Endothelial cell of umbilical vein (primary cell): ENCODE measurements around the gene TXNRD1. TPM values are rescaled to one million over a fixed set of nuclear protein-coding genes. Genes with fewer than 3 reads are reported as not detected.
"Not testable (repeated sequence)": the region's sequence is repeated elsewhere in the genome, so short reads cannot be mapped to it uniquely, and the experiment has no call there.

Experiments used
- BruUV-seq: library from RNA; stranded (reverse); fragments of 400-500 nt; replicated peaks from 2 replicates; lab custom pipeline; 2021; lab: Mats Ljungman, UMichigan
- CTCF ChIA-PET: fragments of 300-600, 350-600 bp; sonication (Branson Sonifier 250); formaldehyde crosslinking; loops from one replicate; lab custom pipeline; 2021; ENCODE audit warnings: antibody characterized with exemption, inconsistent platforms; lab: Charles Lee
- POLR2A ChIA-PET: fragments of 300-600, 350-600 bp; sonication (Branson Sonifier 250); formaldehyde crosslinking; loops from one replicate; lab custom pipeline; 2021; ENCODE audit warnings: antibody characterized with exemption, inconsistent platforms; lab: Charles Lee
- DNase-seq: peaks from one replicate; pipeline ENCODE4 v3.0.0-alpha.2; 2011; ENCODE audit warnings: low read depth, low spot score
- FAIRE-seq: peaks from 2 replicates; lab custom pipeline; 2011; peaks lifted over from hg19 to GRCh38; lab: Jason Lieb, UNC
- H2AFZ ChIP-seq: 2 replicates; pipeline ENCODE4 v1.6.0; 2012; ENCODE audit warnings: low read depth, low read length, control low read depth, inconsistent platforms
- H3K27ac ChIP-seq: 2 replicates; pipeline ENCODE4 v1.5.1; 2011; ENCODE audit warnings: low read depth, mild to moderate bottlenecking, control low read depth, low read length, moderate library complexity; ENCODE audit not compliant: insufficient read depth
- H3K27me3 ChIP-seq, 2 experiments: 2 replicates each; pipeline versions ENCODE4 v1.6.0 to v1.6.1; 2011; ENCODE audit warnings: low read length in 2 of 2, mixed read lengths in 1 of 2; ENCODE audit not compliant: control insufficient read depth in 2 of 2, insufficient read depth in 2 of 2
- H3K36me3 ChIP-seq, 2 experiments: 2 replicates in 1 of 2; 3 replicates in 1 of 2; pipeline ENCODE4 v1.5.1; 2011; ENCODE audit warnings: low read length in 2 of 2, mild to moderate bottlenecking in 1 of 2, moderate library complexity in 1 of 2; ENCODE audit not compliant: control insufficient read depth in 2 of 2, insufficient read depth in 2 of 2; ENCODE audit errors: extremely low read depth in 1 of 2
- H3K4me1 ChIP-seq: 3 replicates; pipeline ENCODE4 v1.5.1; 2011; ENCODE audit warnings: mild to moderate bottlenecking, low read length; ENCODE audit not compliant: control insufficient read depth, insufficient read depth; ENCODE audit errors: extremely low read depth
- H3K4me2 ChIP-seq: 2 replicates; pipeline ENCODE4 v1.6.1; 2011; ENCODE audit warnings: low read length, control low read depth, mixed read lengths; ENCODE audit not compliant: insufficient read depth
- H3K4me3 ChIP-seq, 3 experiments: fragments of 200-600 bp in 1 of 3; sonication (generic), shearing (Covaris generic) in 1 of 3; replicated peaks in 1 of 3; 2 replicates each; pipeline ENCODE4 v1.5.1; 2011 to 2016; ENCODE audit warnings: control low read depth in 3 of 3, low read length in 3 of 3, mild to moderate bottlenecking in 2 of 3, inconsistent platforms in 1 of 3, low read depth in 1 of 3, moderate library complexity in 1 of 3; ENCODE audit not compliant: insufficient read depth in 1 of 3
- H3K79me2 ChIP-seq: 2 replicates; pipeline ENCODE4 v1.6.0; 2012; ENCODE audit warnings: low read length, inconsistent platforms; ENCODE audit not compliant: control insufficient read depth, insufficient read depth
- H3K9ac ChIP-seq: replicated peaks from 2 replicates; pipeline ENCODE3; 2011; ENCODE audit warnings: low read length, control low read depth; ENCODE audit not compliant: insufficient read depth; ENCODE audit errors: extremely low read depth
- H3K9me1 ChIP-seq: replicated peaks from 3 replicates; pipeline ENCODE4 v1.6.0; 2011; ENCODE audit warnings: mild to moderate bottlenecking, low read length; ENCODE audit not compliant: control insufficient read depth, insufficient read depth; ENCODE audit errors: extremely low read depth
- H3K9me3 ChIP-seq: replicated peaks from 2 replicates; pipeline ENCODE4 v1.5.1; 2012; ENCODE audit warnings: low read length, inconsistent platforms; ENCODE audit not compliant: control insufficient read depth, insufficient read depth
- H4K20me1 ChIP-seq: replicated peaks from 2 replicates; pipeline ENCODE3; 2011; ENCODE audit warnings: mild to moderate bottlenecking, low read length; ENCODE audit not compliant: control insufficient read depth, insufficient read depth; ENCODE audit errors: extremely low read depth
- dilution Hi-C: fragments of 300-500 bp; cut with MboI; formaldehyde crosslinking; loops from one replicate; pipeline ENCODE4 v1.15.0; 2019; ENCODE audit warnings: low sequenced_read_pairs; ENCODE audit not compliant: extremely low pct_ligation_motif_present
- intact Hi-C: fragments of 100-400 bp; cut with micrococcal nuclease; formaldehyde crosslinking; loops from one replicate; pipeline ENCODE4 v1.10.0; 2022
- polyA plus RNA-seq, 4 experiments: library from polyadenylated mRNA; depleted of rRNA in 3 of 4; stranded (reverse) in 3 of 4; unstranded in 1 of 4; fragments of >200 nt; gene quantifications; 2 replicates each; pipeline versions ENCODE4 v1.2.1 to v1.2.3, GENCODE V29; 2011 to 2012; ENCODE audit warnings: missing spikeins in 1 of 4
- total RNA-seq: library from RNA; stranded (reverse); gene quantifications from 2 replicates; pipeline ENCODE4 v1.2.3, GENCODE V29; 2021

Gene TXNRD1
- total and polyA plus RNA-seq, 2 donors (not counting 3 experiments of a cell fraction or from before 2014, with no cell fraction given) = 309 to 566 TPM

- H3K4me2 ChIP-seq, H3K27me3 ChIP-seq, dilution Hi-C loops, H3K36me3 ChIP-seq, H4K20me1 ChIP-seq, H3K79me2 ChIP-seq, H3K9ac ChIP-seq, FAIRE-seq, POLR2A ChIA-PET, CTCF ChIA-PET, H3K4me1 ChIP-seq, H3K4me3 ChIP-seq, H3K27ac ChIP-seq, H3K9me1 ChIP-seq, DNase-seq, intact Hi-C loops, H2AFZ ChIP-seq, BruUV-seq, H3K9me3 ChIP-seq: not testable (repeated sequence)
Measured at GRCh38 chr12:104394086-104394485, 178.5 kb downstream of the TXNRD1 start.

Other genes with a start within 250 kb of the TXNRD1 start
- 35.1 and 36.8 TPM in 2 replicates for gene TDG, start 249.9 kb upstream of the TXNRD1 start, total RNA-seq
- 13.8 and 17.6 TPM in 2 replicates for gene TDG, start 249.9 kb upstream of the TXNRD1 start, polyA plus RNA-seq
- gene GLT8D2, start 165.6 kb upstream of the TXNRD1 start, total RNA-seq = 1.5 and 1.7 TPM in 2 replicates
- 2.4 and 2.6 TPM in 2 replicates for gene GLT8D2, start 165.6 kb upstream of the TXNRD1 start, polyA plus RNA-seq
- 13.4 and 15.6 TPM in 2 replicates for gene HCFC2, start 151.2 kb upstream of the TXNRD1 start, total RNA-seq
- gene HCFC2, start 151.2 kb upstream of the TXNRD1 start, polyA plus RNA-seq = 5.4 and 6.0 TPM in 2 replicates
- gene NFYB, start 77.6 kb upstream of the TXNRD1 start, total RNA-seq = 18.9 and 23.3 TPM in 2 replicates
- gene NFYB, start 77.6 kb upstream of the TXNRD1 start, polyA plus RNA-seq = 9.7 and 10.2 TPM in 2 replicates
- gene EID3, start 88.0 kb downstream of the TXNRD1 start, total RNA-seq = 12.7 and 14.5 TPM in 2 replicates
- 1.2 and 1.5 TPM in 2 replicates for gene EID3, start 88.0 kb downstream of the TXNRD1 start, polyA plus RNA-seq
- gene CHST11, start 241.2 kb downstream of the TXNRD1 start, total RNA-seq = 20.9 and 24.2 TPM in 2 replicates
- 19.7 and 21.9 TPM in 2 replicates for gene CHST11, start 241.2 kb downstream of the TXNRD1 start, polyA plus RNA-seq